Activated CD8-positive, alpha-beta T cell treated with anti-CD3 and anti-CD28 coated beads, Interleukin-2, amount 10 ng/mL, durations not matched to agents 7 days and 5 days (primary cell): ENCODE measurements around the gene MAT1A. TPM values are rescaled to one million over a fixed set of nuclear protein-coding genes. Genes with fewer than 3 reads are reported as not detected.
A peak's percentile ranks its signal among the peaks of the same experiment; 100 is the strongest.
"Not testable (repeated sequence)": the region's sequence is repeated elsewhere in the genome, so short reads cannot be mapped to it uniquely, and the experiment has no call there.

Source experiments
- ATAC-seq: fragments of 150-1000 bp; cut with Tn5 transposase; one replicate; pipeline ENCODE4 v1.10.0; 2021; ENCODE audit warnings: moderate library complexity
- CTCF ChIA-PET: fragments of 350-600 bp; sonication (Branson Sonifier 250); formaldehyde crosslinking; loops from one replicate; lab custom pipeline; 2021; ENCODE audit warnings: antibody characterized with exemption; lab: Charles Lee
- POLR2A ChIA-PET: fragments of 350-600 bp; sonication (Branson Sonifier 250); formaldehyde crosslinking; loops from one replicate; lab custom pipeline; 2021; ENCODE audit warnings: antibody characterized with exemption; lab: Charles Lee
- DNase-seq: peaks from one replicate; pipeline ENCODE4 v3.0.0-alpha.2; 2020
- H3K27ac Mint-ChIP-seq: one replicate; pipeline ENCODE4 v1.8.0; 2021; ENCODE audit warnings: mild to moderate bottlenecking, mixed read lengths
- H3K27me3 Mint-ChIP-seq: one replicate; pipeline ENCODE4 v1.8.0; 2021; ENCODE audit warnings: low read depth, mixed read lengths
- H3K36me3 Mint-ChIP-seq: one replicate; pipeline ENCODE4 v1.8.0; 2021; ENCODE audit warnings: low read depth, mixed read lengths
- H3K4me1 Mint-ChIP-seq: one replicate; pipeline ENCODE4 v1.8.0; 2021; ENCODE audit warnings: low read depth, mixed read lengths
- H3K4me3 Mint-ChIP-seq: one replicate; pipeline ENCODE4 v1.8.0; 2021; ENCODE audit warnings: mild to moderate bottlenecking, mixed read lengths
- H3K9me3 Mint-ChIP-seq: one replicate; pipeline ENCODE4 v1.8.0; 2022; ENCODE audit warnings: mixed read lengths; ENCODE audit not compliant: insufficient read depth
- total RNA-seq, 2 experiments: library from RNA; stranded (reverse); gene quantifications; one replicate each; pipeline ENCODE4 v1.2.3, GENCODE V29; 2021

MAT1A gene
- total RNA-seq, 2 experiments from 2014 or later, result not detected

DNA sequence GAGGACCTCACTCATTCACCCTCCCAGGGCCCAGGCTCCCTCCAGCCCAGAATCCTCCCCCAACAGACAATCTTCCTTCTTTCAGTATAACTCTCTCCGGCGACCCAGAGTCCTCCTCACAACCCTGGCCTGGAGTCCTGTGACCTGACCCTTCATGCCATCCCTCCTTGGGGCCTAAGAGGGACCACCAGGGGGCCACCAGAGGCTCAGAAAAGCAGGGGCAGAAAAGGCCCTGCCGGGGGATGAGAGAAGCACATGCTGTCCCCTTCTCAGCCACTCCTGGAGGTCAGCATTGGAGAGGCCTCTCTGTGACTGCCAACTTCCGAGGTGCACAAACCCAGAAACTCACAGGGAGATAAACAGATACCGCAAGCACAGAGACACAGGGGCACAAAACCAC is 53.0 kb downstream of the MAT1A start:
- H3K36me3 Mint-ChIP-seq, ATAC-seq, H3K27me3 Mint-ChIP-seq, H3K4me1 Mint-ChIP-seq, CTCF ChIA-PET, H3K4me3 Mint-ChIP-seq, H3K27ac Mint-ChIP-seq, POLR2A ChIA-PET, H3K9me3 Mint-ChIP-seq, DNase-seq: not testable (repeated sequence)

DNA sequence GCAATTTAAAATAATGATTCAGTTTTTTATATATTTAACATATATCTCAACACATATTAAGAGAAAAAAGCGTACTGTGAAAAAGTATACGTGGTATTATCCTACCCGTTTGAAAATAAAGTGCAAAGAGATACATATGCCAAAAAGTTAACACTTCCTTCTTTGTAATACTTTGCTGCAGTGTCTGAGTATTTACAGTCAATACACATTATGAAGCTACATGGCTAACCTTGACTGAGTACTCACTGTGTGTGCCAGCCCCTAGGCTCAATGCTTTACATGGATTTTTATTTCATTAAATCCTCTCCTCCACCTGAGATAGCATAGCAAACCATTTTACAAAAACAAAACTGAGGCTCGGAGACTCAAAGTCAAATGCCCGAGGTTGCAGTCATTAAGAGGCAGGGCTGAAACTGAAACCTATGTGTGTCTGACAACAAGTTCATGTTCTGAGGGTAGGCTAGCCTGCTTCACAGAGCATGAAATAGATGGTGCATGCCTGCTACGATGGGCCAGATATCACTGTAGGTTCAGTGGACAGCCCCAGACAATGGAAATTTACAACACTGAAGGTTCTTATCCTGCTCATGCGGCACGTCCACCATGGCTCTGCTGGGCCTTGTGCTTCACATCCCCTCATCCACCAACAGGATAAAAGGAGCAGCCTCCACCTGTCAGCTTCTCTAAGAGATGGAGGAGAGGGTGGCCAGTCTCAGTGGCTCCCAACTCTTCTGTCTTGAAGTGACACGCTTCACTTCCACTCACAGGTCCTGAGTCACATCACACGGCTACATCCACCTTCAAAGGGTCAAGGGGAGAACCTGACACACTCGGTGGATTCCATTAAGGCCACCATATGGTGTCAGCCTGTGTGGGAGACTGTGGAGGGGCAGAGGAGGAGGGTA is 54.9 kb downstream of the MAT1A start:
- H3K4me3 Mint-ChIP-seq, DNase-seq, H3K36me3 Mint-ChIP-seq, H3K9me3 Mint-ChIP-seq, POLR2A ChIA-PET, H3K4me1 Mint-ChIP-seq, H3K27ac Mint-ChIP-seq, CTCF ChIA-PET, H3K27me3 Mint-ChIP-seq: not testable (repeated sequence)
- ATAC-seq, result peak; percentile 49

DNA sequence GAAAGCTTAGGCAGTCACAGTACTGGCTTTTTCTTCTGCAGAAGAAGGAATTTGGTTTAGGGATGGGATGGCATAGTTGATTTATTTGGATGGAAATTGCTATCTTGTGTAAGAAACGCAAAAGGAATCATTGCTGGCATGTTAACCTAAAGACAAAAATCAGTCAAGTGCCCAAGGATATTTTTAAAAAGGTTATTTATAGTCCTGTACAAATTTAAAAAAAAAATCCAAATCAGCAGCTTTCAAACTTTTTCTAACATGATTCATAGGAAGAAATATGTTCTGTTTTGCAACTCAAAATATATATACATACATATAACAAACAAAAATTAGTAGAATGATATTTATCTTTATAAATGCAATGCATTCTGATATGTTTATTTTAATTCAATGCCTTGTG is 55.6 kb downstream of the MAT1A start:
- H3K27ac Mint-ChIP-seq, H3K27me3 Mint-ChIP-seq, H3K36me3 Mint-ChIP-seq, H3K4me3 Mint-ChIP-seq, POLR2A ChIA-PET, H3K9me3 Mint-ChIP-seq, CTCF ChIA-PET, ATAC-seq, H3K4me1 Mint-ChIP-seq, DNase-seq: not testable (repeated sequence)

DNA sequence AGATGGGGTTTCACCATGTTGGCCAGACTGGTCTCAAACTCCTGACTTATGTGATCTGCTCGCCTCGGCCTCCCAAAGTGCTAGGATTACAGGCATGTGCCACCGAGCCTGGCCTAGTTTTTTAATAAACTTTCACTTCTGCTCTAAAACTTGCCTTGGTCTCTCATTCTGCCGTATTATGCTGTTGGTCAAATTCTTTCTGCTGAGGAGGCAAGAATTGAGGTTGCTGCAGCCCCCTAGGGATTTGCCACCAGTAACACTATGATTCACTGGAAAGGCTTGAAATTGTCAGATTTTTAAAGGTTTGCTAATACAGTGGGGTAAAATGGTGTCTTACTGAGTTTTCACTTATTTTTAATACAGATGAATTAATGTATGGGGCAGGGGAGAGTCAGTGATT is 62.7 kb downstream of the MAT1A start:
- CTCF ChIA-PET, H3K9me3 Mint-ChIP-seq, DNase-seq, H3K27me3 Mint-ChIP-seq, POLR2A ChIA-PET, H3K4me1 Mint-ChIP-seq, H3K36me3 Mint-ChIP-seq, H3K27ac Mint-ChIP-seq, H3K4me3 Mint-ChIP-seq, ATAC-seq: not testable (repeated sequence)

DNA sequence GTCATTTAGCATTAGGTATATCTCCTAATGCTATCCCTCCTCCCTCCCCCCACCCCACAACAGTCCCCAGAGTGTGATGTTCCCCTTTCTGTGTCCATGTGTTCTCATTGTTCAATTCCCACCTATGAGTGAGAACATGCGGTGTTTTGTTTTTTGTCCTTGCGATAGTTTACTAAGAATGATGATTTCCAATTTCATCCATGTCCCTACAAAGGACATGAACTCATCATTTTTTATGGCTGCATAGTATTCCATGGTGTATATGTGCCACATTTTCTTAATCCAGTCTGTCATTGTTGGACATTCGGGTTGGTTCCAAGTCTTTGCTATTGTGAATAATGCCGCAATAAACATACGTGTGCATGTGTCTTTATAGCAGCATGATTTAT is 66.4 kb downstream of the MAT1A start:
- DNase-seq, H3K4me1 Mint-ChIP-seq, H3K4me3 Mint-ChIP-seq, H3K36me3 Mint-ChIP-seq, ATAC-seq, H3K9me3 Mint-ChIP-seq, H3K27ac Mint-ChIP-seq, H3K27me3 Mint-ChIP-seq: not testable (repeated sequence)
- POLR2A ChIA-PET, result interaction anchor here (1.1 to 1.6 kb wide), 3 partner anchors 35 to 80 kb away, joined by 4 to 5 read pairs (median 4); no protein-coding TSS in a partner anchor
- CTCF ChIA-PET, result interaction anchor here (1.0 to 3.8 kb wide), 13 partner anchors 30 to 85 kb away, joined by 3 to 109 read pairs (median 5); no protein-coding TSS in a partner anchor

Other genes with a start within 250 kb of the MAT1A start
- gene TMEM254, start 211.0 kb downstream of the MAT1A start, total RNA-seq, result 1 to 10 TPM; 9.6 to 9.9 TPM
- gene PLAC9, start 156.9 kb downstream of the MAT1A start, total RNA-seq, result not detected
- gene ANXA11, start 84.1 kb downstream of the MAT1A start, total RNA-seq, result 100 to 1,000 TPM; 249 to 277 TPM
- gene DYDC1, start 67.1 kb upstream of the MAT1A start, total RNA-seq, result not detected
- gene DYDC2, start 67.1 kb upstream of the MAT1A start, total RNA-seq, result not detected
- gene PRXL2A, start 118.9 kb upstream of the MAT1A start, total RNA-seq, result 10 to 100 TPM; 14.9 to 15.3 TPM
- 100 to 1,000 TPM; 109 to 117 TPM for gene TSPAN14, start 164.7 kb upstream of the MAT1A start, total RNA-seq
- gene SH2D4B, start 248.2 kb upstream of the MAT1A start, total RNA-seq, result under 1 TPM; 0.13 to 0.21 TPM